NCI-H1436 (cell line): ENCODE data around the gene MYO5A.
"Not testable (repeated sequence)": the region's sequence is repeated elsewhere in the genome, so short reads cannot be mapped to it uniquely, and the experiment has no call there.

Experiments used
- DNase-seq: peaks from one replicate; lab custom pipeline; 2025; lab: John Stamatoyannopoulos, UW

MYO5A gene

GRCh38 chr15:52540374-52541012 is 11.8 kb upstream of the MYO5A start:
- DNase-seq, result no peak

GRCh38 chr15:52537459-52537858 is 8.8 kb upstream of the MYO5A start:
- DNase-seq, result no peak

GRCh38 chr15:52532427-52532826 is 3.7 kb upstream of the MYO5A start:
- no peak for DNase-seq

GRCh38 chr15:52529940-52530339 is 1.3 kb upstream of the MYO5A start:
- DNase-seq, result no peak

GRCh38 chr15:52529341-52529924 is 753 bp upstream of the MYO5A start:
- no peak for DNase-seq

GRCh38 chr15:52527911-52528563 is 643 bp downstream of the MYO5A start:
- no peak for DNase-seq

GRCh38 chr15:52527196-52527910 is 1.3 kb downstream of the MYO5A start:
- no peak for DNase-seq

- DNase-seq, result no peak
These were observed 4.2 kb downstream of the MYO5A start for GRCh38 chr15:52524223-52525136.

- DNase-seq, result no peak
These were observed 5.0 kb downstream of the MYO5A start for GRCh38 chr15:52523647-52524046.

- no peak for DNase-seq
These were observed 5.5 kb downstream of the MYO5A start for GRCh38 chr15:52523192-52523591.

- DNase-seq, result no peak
These were observed 7.0 kb downstream of the MYO5A start for GRCh38 chr15:52521682-52522081.

GRCh38 chr15:52520421-52520820 is 8.3 kb downstream of the MYO5A start:
- no peak for DNase-seq

GRCh38 chr15:52518487-52519371 is 10.0 kb downstream of the MYO5A start:
- no peak for DNase-seq

- no peak for DNase-seq
These were observed 11.7 kb downstream of the MYO5A start for GRCh38 chr15:52517014-52517413.

GRCh38 chr15:52515343-52515742 is 13.3 kb downstream of the MYO5A start:
- no peak for DNase-seq

- DNase-seq, result no peak
These were observed 14.2 kb downstream of the MYO5A start for GRCh38 chr15:52514482-52514881.

GRCh38 chr15:52512869-52513268 is 15.8 kb downstream of the MYO5A start:
- not testable (repeated sequence) for DNase-seq

GRCh38 chr15:52511084-52511483 is 17.6 kb downstream of the MYO5A start:
- DNase-seq, result no peak

- no peak for DNase-seq
These were observed 19.0 kb downstream of the MYO5A start for GRCh38 chr15:52509500-52510245.

- DNase-seq, result no peak
These were observed 22.1 kb downstream of the MYO5A start for GRCh38 chr15:52506549-52506948.
